ENCODE measurements around the gene TLE3. TPM values are rescaled to one million over a fixed set of nuclear protein-coding genes. Genes with fewer than 3 reads are reported as not detected.

Gene TLE3
- polyA plus RNA-seq, 1 of the 3 experiments (the other 2 are of a cell fraction), result 14.7 TPM

DNA sequence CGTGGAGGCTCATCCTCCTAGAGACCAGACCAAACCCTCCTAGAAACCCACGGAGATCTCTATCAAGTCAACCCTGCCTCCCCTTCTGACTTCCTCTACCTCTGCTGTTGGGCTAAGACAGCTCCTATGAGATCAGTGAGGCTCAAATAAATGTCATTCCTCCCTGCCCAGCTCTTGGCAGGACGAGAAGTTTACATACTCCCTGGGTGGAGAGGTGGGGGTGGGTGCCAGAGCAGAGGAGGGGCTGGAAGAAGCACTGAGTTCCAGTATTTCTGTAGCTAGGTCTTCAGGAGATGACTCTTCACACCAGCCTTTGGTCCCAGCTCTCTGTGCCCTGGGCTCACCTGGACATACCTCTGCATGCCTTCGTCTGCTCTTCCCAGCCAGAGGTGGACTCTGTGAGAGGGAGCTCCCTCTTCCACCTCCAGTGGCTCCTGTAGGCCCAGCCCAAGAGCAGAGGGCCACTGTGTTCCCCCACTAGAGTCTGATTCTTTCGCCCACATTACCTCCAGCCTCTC, 42.4 kb upstream of the TLE3 start:
- POLR2A ChIA-PET, result no interaction called here
- CTCF ChIA-PET, result interaction anchor here (1.1 to 3.1 kb wide), 2 partner anchors 12 to 14 kb away, joined by 3 to 15 read pairs; no protein-coding TSS in a partner anchor
- TF ChIP-seq TAF1 (IDR thresholded peaks at IDR 0.05; ENCODE audit: borderline replicate concordance, low read depth, low read length), result no peak
- TF ChIP-seq, protein P1, sequence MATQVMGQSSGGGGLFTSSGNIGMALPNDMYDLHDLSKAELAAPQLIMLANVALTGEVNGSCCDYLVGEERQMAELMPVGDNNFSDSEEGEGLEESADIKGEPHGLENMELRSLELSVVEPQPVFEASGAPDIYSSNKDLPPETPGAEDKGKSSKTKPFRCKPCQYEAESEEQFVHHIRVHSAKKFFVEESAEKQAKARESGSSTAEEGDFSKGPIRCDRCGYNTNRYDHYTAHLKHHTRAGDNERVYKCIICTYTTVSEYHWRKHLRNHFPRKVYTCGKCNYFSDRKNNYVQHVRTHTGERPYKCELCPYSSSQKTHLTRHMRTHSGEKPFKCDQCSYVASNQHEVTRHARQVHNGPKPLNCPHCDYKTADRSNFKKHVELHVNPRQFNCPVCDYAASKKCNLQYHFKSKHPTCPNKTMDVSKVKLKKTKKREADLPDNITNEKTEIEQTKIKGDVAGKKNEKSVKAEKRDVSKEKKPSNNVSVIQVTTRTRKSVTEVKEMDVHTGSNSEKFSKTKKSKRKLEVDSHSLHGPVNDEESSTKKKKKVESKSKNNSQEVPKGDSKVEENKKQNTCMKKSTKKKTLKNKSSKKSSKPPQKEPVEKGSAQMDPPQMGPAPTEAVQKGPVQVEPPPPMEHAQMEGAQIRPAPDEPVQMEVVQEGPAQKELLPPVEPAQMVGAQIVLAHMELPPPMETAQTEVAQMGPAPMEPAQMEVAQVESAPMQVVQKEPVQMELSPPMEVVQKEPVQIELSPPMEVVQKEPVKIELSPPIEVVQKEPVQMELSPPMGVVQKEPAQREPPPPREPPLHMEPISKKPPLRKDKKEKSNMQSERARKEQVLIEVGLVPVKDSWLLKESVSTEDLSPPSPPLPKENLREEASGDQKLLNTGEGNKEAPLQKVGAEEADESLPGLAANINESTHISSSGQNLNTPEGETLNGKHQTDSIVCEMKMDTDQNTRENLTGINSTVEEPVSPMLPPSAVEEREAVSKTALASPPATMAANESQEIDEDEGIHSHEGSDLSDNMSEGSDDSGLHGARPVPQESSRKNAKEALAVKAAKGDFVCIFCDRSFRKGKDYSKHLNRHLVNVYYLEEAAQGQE (IDR thresholded peaks at IDR 0.05; ENCODE audit: low read depth, low read length), result no peak
- TF ChIP-seq POLR2AphosphoS5 (IDR thresholded peaks at IDR 0.05; ENCODE audit: low read depth, low read length), result no peak
- TF ChIP-seq EP300 (IDR thresholded peaks at IDR 0.05; ENCODE audit: borderline replicate concordance in 1 of 2, low read depth in 1 of 2, low read length in 1 of 2), result no peak
- TF ChIP-seq MEF2A (IDR thresholded peaks at IDR 0.05; ENCODE audit: borderline replicate concordance, low read depth), result no peak
- TF ChIP-seq, protein P2, sequence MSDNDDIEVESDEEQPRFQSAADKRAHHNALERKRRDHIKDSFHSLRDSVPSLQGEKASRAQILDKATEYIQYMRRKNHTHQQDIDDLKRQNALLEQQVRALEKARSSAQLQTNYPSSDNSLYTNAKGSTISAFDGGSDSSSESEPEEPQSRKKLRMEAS (IDR thresholded peaks at IDR 0.05; ENCODE audit: low read depth), result no peak
- no peak for TF ChIP-seq NFIC (IDR thresholded peaks at IDR 0.05; ENCODE audit: borderline replicate concordance)
- TF ChIP-seq JUND (IDR thresholded peaks at IDR 0.05), result no peak
- TF ChIP-seq FOXJ3 (CRISPR knock-in tag; IDR thresholded peaks at IDR 0.05), result no peak
- no peak for TF ChIP-seq EZH2phosphoT487 (IDR thresholded peaks at IDR 0.05; ENCODE audit: borderline replicate concordance, low read depth)
- TF ChIP-seq, protein P3, sequence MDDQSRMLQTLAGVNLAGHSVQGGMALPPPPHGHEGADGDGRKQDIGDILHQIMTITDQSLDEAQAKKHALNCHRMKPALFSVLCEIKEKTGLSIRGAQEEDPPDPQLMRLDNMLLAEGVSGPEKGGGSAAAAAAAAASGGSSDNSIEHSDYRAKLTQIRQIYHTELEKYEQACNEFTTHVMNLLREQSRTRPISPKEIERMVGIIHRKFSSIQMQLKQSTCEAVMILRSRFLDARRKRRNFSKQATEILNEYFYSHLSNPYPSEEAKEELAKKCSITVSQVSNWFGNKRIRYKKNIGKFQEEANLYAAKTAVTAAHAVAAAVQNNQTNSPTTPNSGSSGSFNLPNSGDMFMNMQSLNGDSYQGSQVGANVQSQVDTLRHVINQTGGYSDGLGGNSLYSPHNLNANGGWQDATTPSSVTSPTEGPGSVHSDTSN (IDR thresholded peaks at IDR 0.05), result no peak
- TF ChIP-seq NRF1 (IDR thresholded peaks at IDR 0.05; ENCODE audit: low read depth, low read length), result no peak
- TF ChIP-seq FOSL2 (IDR thresholded peaks at IDR 0.05; ENCODE audit: borderline replicate concordance, low read depth), result no peak
- no peak for TF ChIP-seq FOXM1 (IDR thresholded peaks at IDR 0.05; ENCODE audit: low read depth)
- TF ChIP-seq, protein P4, sequence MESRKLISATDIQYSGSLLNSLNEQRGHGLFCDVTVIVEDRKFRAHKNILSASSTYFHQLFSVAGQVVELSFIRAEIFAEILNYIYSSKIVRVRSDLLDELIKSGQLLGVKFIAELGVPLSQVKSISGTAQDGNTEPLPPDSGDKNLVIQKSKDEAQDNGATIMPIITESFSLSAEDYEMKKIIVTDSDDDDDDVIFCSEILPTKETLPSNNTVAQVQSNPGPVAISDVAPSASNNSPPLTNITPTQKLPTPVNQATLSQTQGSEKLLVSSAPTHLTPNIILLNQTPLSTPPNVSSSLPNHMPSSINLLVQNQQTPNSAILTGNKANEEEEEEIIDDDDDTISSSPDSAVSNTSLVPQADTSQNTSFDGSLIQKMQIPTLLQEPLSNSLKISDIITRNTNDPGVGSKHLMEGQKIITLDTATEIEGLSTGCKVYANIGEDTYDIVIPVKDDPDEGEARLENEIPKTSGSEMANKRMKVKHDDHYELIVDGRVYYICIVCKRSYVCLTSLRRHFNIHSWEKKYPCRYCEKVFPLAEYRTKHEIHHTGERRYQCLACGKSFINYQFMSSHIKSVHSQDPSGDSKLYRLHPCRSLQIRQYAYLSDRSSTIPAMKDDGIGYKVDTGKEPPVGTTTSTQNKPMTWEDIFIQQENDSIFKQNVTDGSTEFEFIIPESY (IDR thresholded peaks at IDR 0.05; ENCODE audit: borderline replicate concordance, low read depth), result no peak
- TF ChIP-seq, protein P5, sequence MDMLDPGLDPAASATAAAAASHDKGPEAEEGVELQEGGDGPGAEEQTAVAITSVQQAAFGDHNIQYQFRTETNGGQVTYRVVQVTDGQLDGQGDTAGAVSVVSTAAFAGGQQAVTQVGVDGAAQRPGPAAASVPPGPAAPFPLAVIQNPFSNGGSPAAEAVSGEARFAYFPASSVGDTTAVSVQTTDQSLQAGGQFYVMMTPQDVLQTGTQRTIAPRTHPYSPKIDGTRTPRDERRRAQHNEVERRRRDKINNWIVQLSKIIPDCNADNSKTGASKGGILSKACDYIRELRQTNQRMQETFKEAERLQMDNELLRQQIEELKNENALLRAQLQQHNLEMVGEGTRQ (IDR thresholded peaks at IDR 0.05; ENCODE audit: borderline replicate concordance, low read depth, low read length), result no peak
- TF ChIP-seq GATA2 (CRISPR knock-in tag; IDR thresholded peaks at IDR 0.05), result no peak
- TF ChIP-seq, protein P6, sequence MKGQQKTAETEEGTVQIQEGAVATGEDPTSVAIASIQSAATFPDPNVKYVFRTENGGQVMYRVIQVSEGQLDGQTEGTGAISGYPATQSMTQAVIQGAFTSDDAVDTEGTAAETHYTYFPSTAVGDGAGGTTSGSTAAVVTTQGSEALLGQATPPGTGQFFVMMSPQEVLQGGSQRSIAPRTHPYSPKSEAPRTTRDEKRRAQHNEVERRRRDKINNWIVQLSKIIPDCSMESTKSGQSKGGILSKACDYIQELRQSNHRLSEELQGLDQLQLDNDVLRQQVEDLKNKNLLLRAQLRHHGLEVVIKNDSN (IDR thresholded peaks at IDR 0.05; ENCODE audit: borderline replicate concordance, low read depth), result no peak
- no peak for TF ChIP-seq RAD21 (IDR thresholded peaks at IDR 0.05; ENCODE audit: low read length)
- TF ChIP-seq, protein P7, sequence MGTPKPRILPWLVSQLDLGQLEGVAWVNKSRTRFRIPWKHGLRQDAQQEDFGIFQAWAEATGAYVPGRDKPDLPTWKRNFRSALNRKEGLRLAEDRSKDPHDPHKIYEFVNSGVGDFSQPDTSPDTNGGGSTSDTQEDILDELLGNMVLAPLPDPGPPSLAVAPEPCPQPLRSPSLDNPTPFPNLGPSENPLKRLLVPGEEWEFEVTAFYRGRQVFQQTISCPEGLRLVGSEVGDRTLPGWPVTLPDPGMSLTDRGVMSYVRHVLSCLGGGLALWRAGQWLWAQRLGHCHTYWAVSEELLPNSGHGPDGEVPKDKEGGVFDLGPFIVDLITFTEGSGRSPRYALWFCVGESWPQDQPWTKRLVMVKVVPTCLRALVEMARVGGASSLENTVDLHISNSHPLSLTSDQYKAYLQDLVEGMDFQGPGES (IDR thresholded peaks at IDR 0.05; ENCODE audit: low read depth, low read length), result no peak

More for the DNA sequence above, 42.4 kb upstream of the TLE3 start:
- H3K4me2 ChIP-seq, result no peak overlapping the region
- H2AFZ ChIP-seq (ENCODE audit: low read depth), result no peak overlapping the region
- H3K27me3 ChIP-seq (ENCODE audit: insufficient read depth), result no peaks in the 10 kb centered on the region
- 74% methylated on average over 4 of the region's 5 CpGs for WGBS (ENCODE audit: low lambda C conversion rate)
- H3K9me3 ChIP-seq, result no peaks in the 10 kb centered on the region
- H3F3A ChIP-seq (replicated peaks; ENCODE audit: insufficient read depth), result no peaks in the 10 kb centered on the region
- no peak overlapping the region for H3K9ac ChIP-seq
- peaks cover 0 to 4% of the 10 kb centered on the region in 2 experiments; a peak in 2 of 4 replicates for H3K4me1 ChIP-seq (ENCODE audit: control insufficient read depth in 1 of 2, insufficient read depth in 2 of 2, low read depth in 1 of 2, low read length in 1 of 2)
- H3K27ac ChIP-seq (ENCODE audit: low read depth in 2 of 2, low read length in 1 of 2), result no peak overlapping the region
- no peak for DNase-seq
- no peaks in the 10 kb centered on the region for H3K36me3 ChIP-seq (replicated peaks in 1 of 2; ENCODE audit: control insufficient read depth in 1 of 2, insufficient read depth in 2 of 2, low read length in 1 of 2)
- no peaks in the 10 kb centered on the region for H4K20me1 ChIP-seq (ENCODE audit: insufficient read depth)
- no peaks in the 10 kb centered on the region for H3K9me2 ChIP-seq
- H3K79me2 ChIP-seq (ENCODE audit: insufficient read depth), result no peaks in the 10 kb centered on the region
- no peak overlapping the region for H3K4me3 ChIP-seq (ENCODE audit: low read depth in 2 of 2, low read length in 1 of 2)
